ENCODE data around the gene TM2D1.
"Not testable (repeated sequence)": the region's sequence is repeated elsewhere in the genome, so short reads cannot be mapped to it uniquely, and the experiment has no call there.

Gene TM2D1

DNA sequence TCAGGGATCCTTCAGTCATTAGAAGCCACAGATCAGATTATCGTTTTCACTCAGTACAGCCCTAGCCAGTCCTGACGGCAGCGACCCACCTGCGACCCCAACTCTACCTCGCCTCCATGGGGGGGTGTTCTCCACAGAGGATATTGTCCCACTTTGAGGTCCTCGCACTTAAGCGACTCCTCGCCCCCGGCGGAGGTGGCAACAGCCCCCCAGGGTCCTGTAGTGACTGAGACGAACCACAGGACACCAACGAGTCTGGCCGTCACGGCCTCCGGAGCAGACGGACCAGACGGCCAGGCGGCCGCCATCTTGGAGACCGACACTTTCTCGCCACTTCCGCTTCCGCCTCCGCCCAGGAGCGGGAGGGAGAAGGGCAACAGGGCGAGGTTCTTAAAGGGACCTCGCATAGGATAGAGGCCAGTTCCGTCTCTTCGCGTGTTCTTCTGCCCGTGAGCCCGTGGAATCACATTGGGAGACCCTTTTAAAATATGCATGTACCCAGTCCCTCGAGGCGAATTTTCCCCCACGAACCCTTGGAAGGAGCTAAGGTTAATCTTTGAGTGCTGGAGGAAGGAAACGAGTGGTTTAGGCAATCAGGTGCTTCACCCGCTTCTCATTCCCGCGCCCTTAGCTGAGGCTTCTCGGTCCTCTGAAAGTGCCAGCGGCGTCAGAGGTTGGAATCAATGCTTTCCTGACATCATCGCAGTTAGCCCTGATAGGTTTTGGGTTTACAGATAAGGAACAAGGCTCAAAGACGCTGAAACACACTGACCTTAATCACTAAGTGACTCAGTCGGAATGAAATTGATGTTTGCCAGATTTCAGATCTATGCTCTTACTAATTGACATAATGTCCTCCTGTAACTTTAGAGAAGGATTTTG lies at the start of gene TM2D1:
TSS of gene TM2D1 (minus strand) at position 329 of the 882 bp plus-strand sequence. CDS start at position 308, 21 bp downstream.
- DNase-seq, result peak; percentile 82

- DNase-seq, result no peak
These were observed 45.2 kb upstream of the TM2D1 start for GRCh38 chr1:61770131-61770530.

- no peak for DNase-seq
These were observed 33.0 kb upstream of the TM2D1 start for GRCh38 chr1:61757950-61758349.

DNA sequence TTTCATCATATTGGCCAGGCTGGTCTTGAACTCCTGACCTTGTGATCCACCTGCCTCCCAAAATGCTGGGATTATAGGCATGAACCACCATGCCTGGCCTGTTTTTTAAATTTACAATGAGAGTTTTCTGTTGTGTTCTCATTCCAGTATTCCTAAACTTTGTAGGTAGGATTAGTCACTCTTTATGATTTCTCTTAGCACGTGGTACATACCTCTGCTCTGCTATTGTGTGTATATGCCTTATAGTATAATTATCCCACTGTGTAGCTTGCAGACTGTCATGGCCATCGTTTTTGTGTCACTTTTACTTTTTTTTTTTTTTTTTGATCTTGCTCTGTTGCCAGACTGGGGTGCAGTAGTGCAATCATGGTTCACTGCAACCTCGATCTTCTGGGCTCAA lies 31.8 kb upstream of the TM2D1 start:
- DNase-seq, result no peak

DNA sequence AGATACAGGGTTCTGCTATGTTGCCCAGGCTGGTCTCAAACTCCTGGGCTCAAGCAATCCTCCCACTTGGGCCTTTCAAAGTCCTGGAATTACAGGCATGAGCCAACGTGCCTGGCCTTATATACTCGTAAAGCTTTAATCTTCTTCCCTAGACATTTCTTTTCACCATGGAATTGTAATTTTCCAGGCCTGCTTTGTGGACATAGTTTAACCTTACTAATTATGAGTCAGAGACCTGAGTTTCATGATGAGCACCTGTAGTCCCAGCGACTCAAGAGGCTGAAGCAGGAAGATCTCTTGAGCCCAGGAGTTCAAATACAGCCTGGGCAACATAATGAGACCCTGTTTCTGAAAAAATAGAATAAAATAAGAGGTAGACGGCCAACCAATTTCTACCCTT lies 29.6 kb upstream of the TM2D1 start:
- DNase-seq, result no peak

DNA sequence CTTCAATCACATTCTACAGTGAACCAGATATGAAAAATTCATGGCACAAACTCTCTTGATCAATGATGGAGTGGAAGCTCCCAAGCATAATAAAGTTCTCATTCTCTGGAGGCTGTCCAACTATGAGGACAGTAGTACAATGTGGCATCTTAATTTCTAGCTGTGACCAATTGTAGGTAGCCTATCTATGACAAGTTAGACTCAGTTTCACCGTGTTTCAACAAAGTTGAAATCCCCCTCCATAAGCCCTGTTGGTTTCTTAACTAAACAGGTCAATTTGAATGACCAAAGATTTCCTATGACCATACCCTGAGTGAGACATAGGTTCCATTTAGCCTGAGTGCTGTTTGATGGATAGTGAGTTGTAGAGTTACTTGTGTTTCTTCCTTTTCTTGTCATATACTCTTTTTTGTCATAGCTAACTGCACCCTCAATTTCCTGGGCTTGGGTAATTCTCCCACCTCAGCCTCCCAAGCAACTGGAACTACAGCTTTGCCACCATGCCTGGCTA lies 29.1 kb upstream of the TM2D1 start:
- DNase-seq, result no peak

GRCh38 chr1:61752921-61753389 lies 28.0 kb upstream of the TM2D1 start:
- no peak for DNase-seq

- DNase-seq, result no peak
These were observed 24.6 kb upstream of the TM2D1 start for GRCh38 chr1:61749574-61749973.

GRCh38 chr1:61748566-61748965 lies 23.6 kb upstream of the TM2D1 start:
- no peak for DNase-seq

DNA sequence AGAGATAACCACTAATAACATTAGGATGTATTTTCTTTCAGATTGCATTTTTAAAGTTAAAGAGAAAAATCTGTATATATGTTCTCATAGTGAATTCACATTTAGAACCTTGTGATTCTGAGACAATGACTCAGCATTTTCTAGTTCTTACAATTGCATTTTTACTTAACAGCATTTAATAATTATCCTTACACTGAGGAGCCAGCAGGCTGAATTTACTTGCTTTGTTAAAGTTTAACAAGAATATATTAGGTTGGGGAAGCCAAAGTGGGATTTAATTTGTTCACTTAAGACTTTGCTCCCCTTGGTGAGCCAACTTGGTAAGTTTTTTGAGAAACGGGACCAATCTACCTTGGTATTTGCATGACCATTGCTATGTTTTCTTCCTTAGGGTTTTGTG lies 21.9 kb upstream of the TM2D1 start:
- DNase-seq, result no peak

DNA sequence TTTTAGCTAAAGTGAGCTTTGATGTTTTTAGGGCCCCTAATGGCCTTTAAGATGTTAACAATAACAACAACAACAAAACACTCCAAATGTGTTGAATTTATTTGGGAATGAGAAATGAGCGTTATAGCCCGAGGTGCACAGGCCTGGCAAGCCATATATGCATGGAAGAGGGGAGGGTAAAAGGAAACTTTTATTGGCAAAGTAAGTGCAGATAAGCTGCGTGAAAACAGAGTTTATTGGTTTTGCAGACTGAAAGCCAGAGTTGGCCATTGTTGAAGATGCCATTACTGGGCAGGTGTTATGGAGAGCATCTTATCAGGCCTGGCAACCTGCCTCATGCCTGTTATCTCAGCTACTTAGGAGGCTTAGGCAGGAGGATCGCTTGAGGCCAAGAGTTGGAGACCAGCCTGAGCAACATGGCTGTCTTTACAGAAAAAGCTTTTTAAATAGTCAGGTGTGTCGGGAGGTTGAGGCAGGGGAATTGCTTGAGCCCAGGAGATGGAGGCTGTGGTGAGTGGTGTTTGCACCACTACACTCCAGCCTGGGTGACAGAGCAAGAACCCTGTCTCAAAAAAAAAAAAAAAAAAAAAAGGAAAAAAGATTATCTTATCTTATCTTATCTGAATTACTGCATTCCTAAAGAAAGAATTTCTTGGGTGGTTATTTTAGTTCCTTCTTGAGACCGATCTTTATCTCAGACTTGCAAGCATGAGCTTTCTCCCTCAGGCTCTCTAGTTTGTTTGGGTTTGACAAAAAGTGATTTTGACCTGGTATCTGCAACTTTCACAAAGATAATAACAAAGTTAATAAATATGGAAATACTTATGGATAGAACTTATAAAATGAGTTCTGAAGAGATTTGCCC lies 19.0 kb upstream of the TM2D1 start:
- no peak for DNase-seq

DNA sequence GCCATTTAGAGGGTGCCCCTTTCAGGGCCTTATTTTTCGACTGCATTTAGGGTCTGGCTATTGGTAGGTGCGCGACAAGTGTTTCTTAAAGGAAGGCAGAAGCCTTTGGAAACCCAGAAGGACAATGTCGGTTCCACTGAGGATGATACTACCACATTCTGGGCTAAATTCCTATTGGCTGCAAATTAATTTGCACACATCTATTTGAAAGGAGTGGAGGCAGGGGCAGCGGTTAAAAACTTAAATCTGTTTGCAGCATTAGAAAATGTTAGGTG lies 18.4 kb upstream of the TM2D1 start:
- DNase-seq, result no peak

- no peak for DNase-seq
These were observed 17.9 kb upstream of the TM2D1 start for GRCh38 chr1:61742620-61743430.

DNA sequence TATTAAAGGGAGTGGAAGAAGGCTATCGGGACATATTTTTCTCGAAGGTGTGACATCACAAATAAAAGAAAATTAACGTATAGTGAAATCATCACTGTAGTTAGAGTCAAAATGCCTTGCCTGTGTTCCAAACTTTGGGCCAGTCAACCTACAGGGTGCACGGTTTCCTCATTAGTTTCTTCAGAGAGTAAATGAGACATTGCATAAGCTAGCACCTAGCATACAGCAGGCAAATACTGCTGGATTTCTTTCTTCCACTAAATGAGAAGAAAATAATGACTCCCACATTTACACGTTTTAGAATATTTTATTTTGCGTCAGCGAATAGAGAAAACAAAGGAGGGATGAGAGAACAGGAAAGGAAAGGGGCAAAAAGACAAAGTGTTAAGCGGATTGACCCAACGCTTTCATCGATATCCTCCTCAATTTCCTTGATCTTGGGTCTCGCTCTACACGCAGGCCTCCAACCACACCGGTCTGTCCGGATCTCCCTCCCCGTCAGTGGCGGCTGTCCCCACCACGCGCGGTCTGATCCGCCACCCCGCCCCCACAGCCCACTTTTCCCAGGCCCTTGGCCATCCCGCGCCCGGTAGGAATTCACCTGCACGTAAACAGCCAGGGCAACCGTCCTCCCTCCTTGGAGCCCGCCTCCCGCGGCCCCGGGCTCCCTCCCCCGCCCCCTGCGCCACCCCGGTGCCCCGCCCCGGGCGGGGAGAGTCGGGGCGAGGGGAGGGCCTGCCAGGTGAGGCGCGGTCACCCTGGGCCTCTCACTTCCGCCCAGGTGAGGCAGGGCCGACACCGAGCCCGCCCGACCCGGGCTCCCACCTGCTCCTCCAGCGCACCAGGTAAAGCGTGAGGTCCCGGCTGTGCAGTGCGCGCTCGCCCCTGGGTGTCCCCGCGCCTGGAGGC lies 17.0 kb upstream of the TM2D1 start, which contains the start of gene PATJ:
TSS of gene PATJ (plus strand) at position 770 of the 909 bp plus-strand sequence. CDS start 20,413 bp downstream, outside the sequence.
- DNase-seq, result peak; percentile 64

DNA sequence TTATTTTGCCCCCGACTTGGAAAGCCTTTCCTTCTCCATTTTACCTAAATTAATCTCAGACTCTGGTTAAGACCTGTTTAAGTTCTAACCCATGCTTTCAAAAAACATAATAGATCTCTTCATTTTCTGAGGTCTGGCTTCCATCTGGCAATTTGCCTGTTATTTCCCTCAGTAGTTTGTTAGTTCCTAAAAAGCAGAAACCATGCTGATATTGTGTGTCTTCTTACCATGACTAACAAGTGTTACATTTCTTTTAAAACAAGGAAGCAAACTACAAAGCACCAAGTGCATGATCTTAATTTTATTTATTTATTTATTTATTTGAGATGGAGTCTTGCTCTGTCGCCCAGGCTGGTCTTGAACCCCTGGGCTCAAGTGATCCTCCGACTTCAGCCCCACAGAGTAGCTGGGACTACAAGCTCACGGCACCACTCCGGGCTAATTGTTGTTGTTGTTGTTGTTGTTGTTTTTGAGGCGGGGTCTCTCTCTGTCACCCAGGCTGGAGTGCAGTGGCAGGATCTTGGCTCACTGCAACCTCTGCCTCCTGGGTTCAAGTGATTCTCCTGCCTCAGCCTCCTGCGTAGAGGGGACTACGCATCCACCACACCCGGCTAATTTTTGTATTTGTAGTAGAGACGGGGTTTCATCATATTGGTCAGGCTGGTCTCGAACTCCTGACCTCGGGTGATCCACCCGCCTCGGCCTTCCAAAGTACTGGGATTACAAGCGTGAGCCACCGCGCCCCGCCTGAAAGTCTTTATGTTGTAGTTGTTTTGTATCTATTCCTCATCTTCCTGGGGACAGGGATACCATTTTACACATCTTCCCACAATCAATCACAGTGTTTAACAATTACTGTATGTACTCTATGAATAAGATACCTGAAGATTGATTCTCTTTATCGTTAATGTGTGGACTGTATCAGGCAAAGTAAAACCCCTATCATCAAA lies 16.1 kb upstream of the TM2D1 start:
- no peak for DNase-seq

GRCh38 chr1:61732726-61733125 lies 7.8 kb upstream of the TM2D1 start:
- no peak for DNase-seq

DNA sequence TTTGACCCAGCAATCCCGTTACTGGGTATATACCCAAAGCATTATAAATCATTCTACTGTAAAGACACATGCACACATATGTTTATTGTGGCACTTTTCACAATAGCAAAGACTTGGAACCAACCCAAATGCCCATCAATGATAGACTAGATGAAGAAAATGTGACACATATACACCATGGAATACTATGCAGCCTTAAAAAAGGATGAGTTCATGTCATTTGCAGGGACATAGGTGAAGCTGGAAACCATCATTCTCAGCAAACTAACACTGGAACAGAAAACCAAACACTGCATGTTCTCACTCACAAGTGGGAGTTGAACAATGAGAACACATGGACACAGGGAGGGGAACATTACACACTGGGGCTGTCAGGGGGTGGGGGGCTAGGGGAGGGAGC lies 5.7 kb upstream of the TM2D1 start:
- not testable (repeated sequence) for DNase-seq

DNA sequence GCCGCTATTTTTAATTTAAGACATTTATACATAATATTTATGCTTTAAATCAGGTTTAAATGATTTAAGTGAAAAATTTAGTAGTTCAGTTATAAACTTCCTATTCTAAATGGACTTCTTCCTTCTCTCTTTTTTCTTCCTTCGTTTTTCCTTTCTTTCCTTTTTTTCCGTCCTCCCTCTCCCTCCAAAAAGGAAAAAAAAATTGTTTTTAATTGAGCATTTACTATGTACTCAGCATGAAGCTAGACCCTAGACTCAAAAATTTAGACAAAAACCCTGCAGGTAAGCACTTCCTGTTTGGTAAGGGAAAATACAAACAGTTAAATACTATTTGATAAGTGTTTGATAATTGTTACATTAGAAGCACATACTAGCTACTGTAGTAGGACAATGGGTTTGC lies 2.6 kb upstream of the TM2D1 start:
- DNase-seq, result no peak

- no peak for DNase-seq
These were observed 482 bp downstream of the TM2D1 start for GRCh38 chr1:61724506-61724812.

DNA sequence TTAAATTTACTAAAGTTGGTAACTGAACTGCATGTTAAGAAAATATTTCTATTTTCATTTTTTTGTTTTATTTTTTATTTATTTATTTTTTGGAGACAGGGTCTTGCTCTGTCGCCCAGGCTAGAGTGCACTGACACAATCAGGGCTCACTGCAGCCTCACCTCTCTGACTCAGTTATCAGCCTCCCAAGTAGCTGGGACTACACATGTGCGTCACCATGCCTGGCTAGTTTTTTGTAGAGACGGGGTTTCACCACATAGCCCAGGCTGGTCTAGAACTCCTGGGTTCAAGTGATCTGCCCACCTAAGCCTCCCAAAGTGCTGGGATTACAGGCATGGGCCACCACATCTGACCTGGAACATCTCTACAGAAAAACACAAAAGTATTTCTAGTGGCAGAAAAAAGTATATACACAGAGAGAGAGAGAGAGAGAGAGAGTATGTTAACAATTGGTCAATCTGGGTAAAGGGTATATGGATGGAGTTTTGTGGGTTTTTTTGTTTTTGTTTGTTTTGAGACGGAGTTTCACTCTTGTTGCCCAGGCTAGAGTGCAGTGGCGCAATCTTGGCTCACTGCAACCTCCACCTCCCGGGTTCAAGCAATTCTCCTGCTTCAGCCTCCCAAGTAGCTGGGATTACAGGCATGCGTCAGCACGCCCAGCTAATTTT lies 5.8 kb downstream of the TM2D1 start:
- not testable (repeated sequence) for DNase-seq
